Activated CD8-positive, alpha-beta memory T cell treated with anti-CD3 and anti-CD28 coated beads, Interleukin-2, amount 50 U/mL, for 4 hours (primary cell): Measurements from ENCODE around the gene ZFP14.

Source experiments
- DNase-seq: peaks from one replicate; pipeline ENCODE4 v3.0.0-alpha.2; 2020

The ZFP14 gene

GRCh38 chr19:36378625-36379509, at the start of gene ZFP14:
ZFP14 (minus strand) TSS chr19:36379201; CDS start chr19:36367892, 11,309 bp downstream.
- peak; percentile 96 for DNase-seq

DNA sequence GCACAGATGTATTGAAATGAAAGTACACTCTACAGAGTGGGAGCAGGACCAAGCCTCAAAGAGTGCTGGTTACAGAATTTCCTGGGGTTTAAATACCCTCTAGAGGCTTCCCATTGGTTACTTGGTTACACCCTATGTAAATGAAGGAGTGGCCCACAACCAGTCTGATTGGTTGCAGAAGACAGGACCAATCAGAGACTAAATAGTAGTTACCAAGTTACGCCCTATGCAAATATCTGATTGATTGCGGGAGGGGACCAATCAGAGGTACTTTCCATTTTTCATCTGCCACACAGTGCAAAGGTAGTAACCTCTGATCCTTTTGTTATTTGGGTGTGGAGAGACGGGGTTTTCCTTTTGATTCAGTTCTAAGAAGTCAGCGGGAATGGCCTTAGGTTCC, 44.9 kb upstream of the ZFP14 start:
- DNase-seq: no peak

GRCh38 chr19:36421749-36422481, 42.9 kb upstream of the ZFP14 start:
- DNase-seq: no peak

DNA sequence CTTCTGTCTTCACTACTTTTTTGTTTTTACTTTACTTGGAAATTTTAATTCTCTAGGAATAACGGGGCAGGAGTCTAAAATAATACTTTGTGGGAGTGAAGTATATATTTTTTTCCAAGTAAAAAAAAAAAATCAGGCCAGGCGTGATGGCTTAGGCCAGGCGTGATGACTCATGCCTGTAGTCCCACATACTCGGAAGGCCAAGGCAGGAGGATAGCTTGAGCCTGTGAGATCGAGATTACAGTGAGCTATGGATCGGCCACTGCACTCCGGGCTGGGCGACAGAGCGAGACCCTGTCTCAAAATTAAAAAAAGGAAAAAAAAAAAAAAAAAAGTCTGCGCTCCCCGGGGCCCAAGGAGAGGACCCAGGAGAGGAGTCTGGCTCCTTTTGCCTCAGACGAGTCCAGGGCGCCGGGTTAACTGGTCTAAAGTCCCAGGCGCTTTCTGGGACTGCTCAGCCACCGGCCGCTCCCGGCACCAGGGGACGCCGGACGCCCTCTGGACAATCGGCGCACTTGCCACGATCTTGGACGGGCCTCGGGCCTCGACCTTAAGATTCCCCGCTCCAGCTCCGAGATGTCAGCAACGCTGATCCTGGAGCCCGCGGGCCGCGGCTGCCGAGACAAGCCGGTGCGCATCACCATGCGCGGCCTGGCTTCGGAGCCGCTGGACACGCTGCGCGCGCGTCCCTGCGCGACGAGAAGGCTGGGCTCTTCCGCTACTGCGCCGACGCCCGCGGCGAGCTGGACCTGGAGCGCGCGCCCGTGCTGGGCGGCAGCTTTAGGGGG, 42.2 kb upstream of the ZFP14 start:
- DNase-seq: no peak

DNA sequence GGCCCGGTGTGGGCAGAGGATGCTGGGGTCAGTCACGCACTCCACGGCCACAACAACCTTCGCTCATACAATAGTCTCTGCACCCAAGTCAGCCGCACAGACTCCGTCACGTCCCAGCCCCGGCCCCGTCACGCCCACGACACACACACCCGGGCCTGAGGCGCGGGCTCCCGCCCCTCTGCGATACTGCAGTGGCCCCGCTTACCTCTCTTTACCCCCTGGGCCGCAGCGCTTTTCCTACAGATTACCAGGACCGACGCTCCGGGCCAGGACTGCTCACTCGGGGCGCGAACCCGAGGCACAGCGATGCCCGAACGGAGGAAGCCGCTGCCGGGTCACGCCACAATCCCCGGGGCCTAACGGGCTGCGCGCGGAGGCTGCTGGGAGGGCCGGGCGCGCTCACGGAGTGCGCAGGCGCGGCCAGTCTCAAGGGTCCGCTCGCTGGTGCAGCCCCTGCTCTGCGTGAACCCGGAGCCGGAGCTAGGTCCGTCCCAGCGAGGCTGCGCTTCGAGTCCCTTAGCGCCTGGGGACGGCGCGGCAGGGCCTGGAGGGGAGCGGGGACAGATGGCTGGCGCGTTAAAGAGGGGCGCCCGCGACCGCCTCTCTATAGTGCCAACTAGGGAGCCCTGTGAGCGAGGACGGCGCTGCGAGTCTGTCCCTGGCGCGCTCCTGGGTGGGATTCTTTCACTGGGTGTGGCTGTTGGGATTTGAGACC, 39.4 kb upstream of the ZFP14 start, which contains the start of gene ZFP82:
Gene ZFP82, minus strand, starts transcription at position 358 of the 715 bp plus-strand sequence. CDS start 8,855 bp downstream, outside the sequence.
- peak; percentile 74 for DNase-seq

DNA sequence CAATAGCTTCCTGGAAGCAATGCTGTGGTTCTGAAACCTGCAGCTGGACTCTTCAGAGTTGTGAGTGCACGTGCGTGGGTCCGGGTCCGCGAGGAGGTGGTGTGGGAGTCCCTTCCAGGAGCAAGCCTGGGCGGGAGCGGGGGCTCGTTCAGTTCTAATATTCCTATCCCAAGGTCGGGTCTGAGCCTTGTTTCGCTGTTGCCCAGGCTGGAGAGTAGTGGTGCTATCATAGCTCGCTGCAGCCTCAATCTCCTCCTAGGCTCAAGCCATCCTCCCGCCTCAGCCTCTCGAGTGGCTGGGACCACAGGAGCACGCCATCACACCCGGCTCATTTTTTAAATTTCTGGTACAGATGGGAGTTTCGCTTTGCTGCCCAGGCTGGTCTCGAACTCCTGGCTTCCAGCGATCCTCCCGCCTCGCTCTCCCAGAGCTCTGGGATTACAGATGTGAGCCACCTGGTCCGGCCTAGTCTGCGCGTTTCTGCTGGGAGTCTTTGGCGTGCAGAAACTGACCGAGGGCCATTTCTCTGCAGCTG, 38.8 kb upstream of the ZFP14 start:
- DNase-seq: no peak

GRCh38 chr19:36409841-36410240, 30.8 kb upstream of the ZFP14 start:
- no peak for DNase-seq

DNA sequence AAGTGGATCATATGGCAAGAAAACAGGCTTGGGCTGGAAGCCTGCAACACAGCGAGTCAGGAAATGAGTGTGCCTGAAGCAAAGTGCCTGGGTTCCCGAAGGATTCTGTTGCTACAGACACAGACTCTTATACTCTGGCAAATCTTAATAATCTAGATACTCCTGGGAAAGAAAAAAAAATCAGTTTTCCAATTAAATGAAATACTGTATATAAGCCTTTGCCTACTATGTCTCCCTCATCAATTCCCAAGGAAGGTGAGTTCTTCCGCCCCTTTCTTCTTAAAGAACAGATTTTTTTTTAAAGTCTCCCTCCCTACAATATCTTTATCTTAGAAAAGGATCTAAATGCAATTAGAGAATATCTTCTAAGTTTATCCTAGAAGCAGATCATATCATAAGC, 29.1 kb upstream of the ZFP14 start:
- DNase-seq: no peak

DNA sequence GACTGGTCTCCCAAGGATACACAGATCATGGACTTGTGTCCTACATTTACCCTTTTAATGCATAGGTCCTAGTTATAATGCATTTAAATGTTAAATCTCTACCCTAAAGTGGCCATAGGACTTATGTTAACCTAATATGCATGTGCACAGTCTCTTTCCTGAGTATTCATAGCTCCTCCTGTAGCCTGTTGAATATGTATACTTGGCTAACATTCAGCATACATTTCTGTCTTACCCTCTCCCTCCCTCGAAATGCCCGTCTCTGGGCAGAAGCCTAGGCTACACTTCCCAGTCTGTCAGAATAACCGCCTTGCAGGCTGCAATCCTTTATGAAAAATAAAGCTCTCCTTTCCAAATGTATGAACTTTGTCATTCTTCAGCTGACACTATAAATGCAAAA, 25.5 kb upstream of the ZFP14 start:
- no peak for DNase-seq

- no peak for DNase-seq
Measured at GRCh38 chr19:36401475-36401874, 22.5 kb upstream of the ZFP14 start.

- no peak for DNase-seq
Measured at GRCh38 chr19:36398571-36398970, 19.6 kb upstream of the ZFP14 start.

DNA sequence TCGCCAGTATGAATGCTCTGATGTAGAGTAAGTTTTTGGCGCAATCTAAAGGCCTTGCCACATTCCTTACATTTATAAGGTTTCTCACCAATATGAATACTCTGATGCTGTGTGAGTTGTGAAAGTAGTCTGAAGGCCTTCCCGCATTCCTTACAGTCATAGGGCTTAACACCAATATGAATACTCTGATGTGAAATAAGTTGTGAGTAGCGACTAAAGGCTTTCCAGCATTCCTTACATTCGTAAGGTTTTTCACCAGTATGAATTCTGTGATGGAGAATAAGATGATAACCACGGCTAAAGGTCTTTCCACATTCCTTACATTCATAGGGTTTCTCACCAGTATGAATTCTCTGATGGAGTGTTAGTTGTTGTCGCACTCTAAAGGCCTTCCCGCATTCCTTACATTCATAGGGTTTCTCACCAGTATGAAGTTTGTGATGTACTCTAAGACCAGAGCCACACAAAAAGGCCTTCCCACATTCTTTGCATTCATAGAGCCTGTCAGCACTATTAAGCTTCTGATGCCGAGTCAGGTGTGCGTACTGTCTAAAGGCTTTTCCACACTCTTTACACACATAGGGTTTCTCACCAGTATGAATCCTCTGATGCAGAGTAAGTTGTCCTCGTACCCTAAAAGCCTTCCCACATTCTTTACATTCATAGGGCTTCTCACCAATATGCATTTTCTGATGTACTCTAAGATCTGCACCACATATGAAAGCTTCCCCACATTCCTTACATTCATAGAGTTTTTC, 14.1 kb upstream of the ZFP14 start:
- DNase-seq: no peak

- no peak for DNase-seq
Measured at GRCh38 chr19:36379510-36379819, 464 bp upstream of the ZFP14 start.

GRCh38 chr19:36377541-36378178, 1.3 kb downstream of the ZFP14 start:
- DNase-seq: no peak

DNA sequence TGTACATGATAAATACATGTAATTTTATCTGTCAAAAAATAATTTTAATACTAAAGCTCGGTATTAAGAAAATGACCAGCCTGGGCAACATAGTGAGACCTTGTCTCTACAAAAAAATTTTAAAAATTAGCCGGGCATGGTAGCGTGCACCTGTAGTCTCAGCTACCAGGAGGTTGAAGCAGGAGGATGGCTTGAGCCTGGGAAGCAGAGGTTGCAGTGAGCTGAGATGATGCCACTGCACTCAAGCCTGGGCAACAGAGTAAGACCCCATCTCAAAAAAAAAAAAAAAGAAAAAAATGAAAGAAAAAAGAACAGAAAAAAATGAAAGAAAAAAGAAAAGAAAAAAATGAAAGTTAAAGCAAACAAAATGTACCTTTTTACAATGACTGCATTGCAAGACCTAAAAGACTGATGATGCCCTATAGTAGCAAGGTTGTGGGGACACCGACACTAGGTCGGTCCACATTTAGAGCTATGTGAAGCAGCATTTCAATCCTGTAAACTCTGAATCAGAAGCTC, 5.3 kb downstream of the ZFP14 start:
- DNase-seq: no peak

DNA sequence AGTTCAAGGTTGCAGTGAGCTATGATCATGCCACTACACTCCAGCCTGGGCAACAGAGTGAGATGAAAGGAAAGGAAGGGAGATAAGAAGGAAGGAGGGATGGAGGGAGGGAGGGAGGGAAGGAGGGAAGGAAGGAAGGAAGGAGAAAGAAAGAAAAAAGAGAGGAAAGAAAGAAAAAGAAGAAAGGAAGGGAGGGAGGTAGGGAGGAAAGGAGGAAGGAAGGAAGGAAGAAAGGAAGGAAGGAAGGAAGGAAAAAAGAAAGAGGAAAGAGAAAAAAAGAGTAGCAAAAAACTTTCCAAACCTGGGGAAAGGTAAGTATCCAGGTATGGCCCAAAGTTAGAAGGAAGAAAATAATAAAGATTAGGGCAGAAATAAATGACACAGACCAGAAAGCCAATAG, 7.1 kb downstream of the ZFP14 start:
- DNase-seq: no peak

DNA sequence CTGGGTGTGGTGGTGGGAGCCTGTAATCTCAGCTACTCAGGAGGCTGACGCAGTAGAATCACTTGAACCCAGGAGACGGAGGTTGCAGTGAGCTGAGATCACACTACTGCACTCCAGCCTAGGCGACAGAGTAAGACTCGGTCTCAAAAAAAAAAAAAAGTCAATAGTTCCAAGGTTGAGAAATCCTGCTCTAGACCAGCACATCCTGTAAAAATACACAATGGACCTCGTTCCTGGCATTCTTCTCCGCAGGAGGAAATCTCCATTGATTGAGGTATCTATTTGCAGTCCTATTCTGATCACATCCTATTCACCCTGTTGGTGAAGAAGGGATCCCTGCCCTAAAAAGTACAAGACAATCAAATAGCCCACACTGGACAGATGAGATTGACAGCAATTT, 15.2 kb downstream of the ZFP14 start:
- no peak for DNase-seq

- no peak for DNase-seq
Measured at GRCh38 chr19:36340786-36341372, 38.1 kb downstream of the ZFP14 start.

GRCh38 chr19:36331353-36332228, 47.4 kb downstream of the ZFP14 start:
- peak; percentile 28 for DNase-seq
